ENCODE results near the gene TMEM174.

The TMEM174 gene

GRCh38 chr5:73153513-73153912 is 19.5 kb upstream of the TMEM174 start:
- no peak for DNase-seq

GRCh38 chr5:73154208-73155006 is 18.6 kb upstream of the TMEM174 start:
- no peak for DNase-seq

- no peak for DNase-seq
These were observed 17.4 kb upstream of the TMEM174 start for GRCh38 chr5:73155271-73156222.

GRCh38 chr5:73157414-73158303 is 15.3 kb upstream of the TMEM174 start:
- no peak for DNase-seq

- DNase-seq: no peak
These were observed 14.7 kb upstream of the TMEM174 start for GRCh38 chr5:73158313-73158712.

- DNase-seq: no peak
These were observed 12.7 kb upstream of the TMEM174 start for GRCh38 chr5:73160239-73160671.

- DNase-seq: peak in 2 of 58 donors; percentile 2 to 3
These were observed 2.5 kb upstream of the TMEM174 start for GRCh38 chr5:73170522-73170921.

- DNase-seq: no peak
These were observed 1.5 kb upstream of the TMEM174 start for GRCh38 chr5:73171495-73171894.

GRCh38 chr5:73174100-73174815 is 1.3 kb downstream of the TMEM174 start:
- DNase-seq: no peak

- DNase-seq: no peak
These were observed 3.3 kb downstream of the TMEM174 start for GRCh38 chr5:73176250-73176649.

- DNase-seq: no peak
These were observed 5.3 kb downstream of the TMEM174 start for GRCh38 chr5:73178265-73178664.

GRCh38 chr5:73179730-73180129 is 6.7 kb downstream of the TMEM174 start:
- no peak for DNase-seq

- DNase-seq: no peak
These were observed 7.6 kb downstream of the TMEM174 start for GRCh38 chr5:73180566-73180965.

GRCh38 chr5:73182307-73182706 is 9.3 kb downstream of the TMEM174 start:
- DNase-seq: no peak

GRCh38 chr5:73183000-73183399 is 10.0 kb downstream of the TMEM174 start:
- DNase-seq: no peak

GRCh38 chr5:73183481-73183891 is 10.5 kb downstream of the TMEM174 start:
- DNase-seq: no peak

- no peak for DNase-seq
These were observed 14.0 kb downstream of the TMEM174 start for GRCh38 chr5:73186976-73187375.

GRCh38 chr5:73188764-73189531 is 16.0 kb downstream of the TMEM174 start:
- no peak for DNase-seq

GRCh38 chr5:73189871-73190376 is 16.9 kb downstream of the TMEM174 start:
- peak in 10 of 58 donors; percentile 1 to 16 (median 4) for DNase-seq
